Nephron (organoid): ENCODE data around the gene PLCB2.

Source experiments
- H3K27ac Mint-ChIP-seq, 3 experiments: 2 replicates each; pipeline ENCODE4 v1.8.0; 2020; ENCODE audit warnings: mixed read lengths in 3 of 3, mild to moderate bottlenecking in 2 of 3, moderate library complexity in 1 of 3
- H3K27me3 Mint-ChIP-seq: 2 replicates; pipeline ENCODE4 v1.8.0; 2021; ENCODE audit warnings: low read depth, mild to moderate bottlenecking, moderate library complexity, mixed read lengths
- H3K36me3 Mint-ChIP-seq: 2 replicates; pipeline ENCODE4 v1.8.0; 2020; ENCODE audit warnings: low read depth, mixed read lengths
- H3K4me1 Mint-ChIP-seq: 2 replicates; pipeline ENCODE4 v1.8.0; 2020; ENCODE audit warnings: mixed read lengths
- H3K4me3 Mint-ChIP-seq, 3 experiments: 2 replicates each; pipeline ENCODE4 v1.8.0; 2020; ENCODE audit warnings: mild to moderate bottlenecking in 3 of 3, mixed read lengths in 3 of 3, moderate library complexity in 2 of 3
- H3K9me3 Mint-ChIP-seq: 2 replicates; pipeline ENCODE4 v1.8.0; 2020; ENCODE audit warnings: mixed read lengths
- CTCF ChIP-seq, 3 experiments: fragments of 200-600 bp; sonication (generic); IDR thresholded peaks; one replicate each; pipeline ENCODE4 v1.5.0; 2021; ENCODE audit warnings: antibody characterized with exemption in 3 of 3; ENCODE audit not compliant: unreplicated experiment in 3 of 3

The PLCB2 gene

DNA sequence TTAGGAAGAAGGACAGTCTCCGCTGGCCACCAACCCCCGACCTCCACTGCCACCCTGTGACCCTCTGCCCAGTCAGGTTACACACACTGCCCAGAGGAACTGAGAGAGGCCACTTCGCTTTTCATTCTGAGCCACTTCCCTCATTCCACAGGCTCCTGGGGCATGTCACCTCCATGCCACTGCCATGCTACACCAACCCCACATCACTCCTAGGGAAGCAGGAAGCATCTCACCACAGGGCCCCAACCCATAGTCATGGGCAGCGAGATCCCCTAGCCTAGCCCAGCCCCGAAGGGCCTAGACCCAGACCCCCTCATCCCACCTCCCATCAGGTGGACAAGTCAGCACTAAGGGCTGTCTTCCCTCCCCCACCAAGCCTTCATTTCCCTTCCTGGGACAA, 1.4 kb downstream of the PLCB2 start:
- Mint-ChIP-seq H3K27ac (no peak overlapping the region), H3K27me3 (peaks cover 37% of the 10 kb centered on the region), H3K4me1 (peaks cover 25% of the 10 kb centered on the region), H3K9me3 (no peaks in the 10 kb centered on the region), H3K36me3 (no peaks in the 10 kb centered on the region), H3K4me3 (peak overlapping the region in 1 of 3 experiments; percentile 37)
- TF ChIP-seq CTCF (IDR thresholded peaks at IDR 0.05; ENCODE audit: unreplicated experiment in 3 of 3) = no peak

GRCh38 chr15:40305281-40305680, 2.5 kb downstream of the PLCB2 start:
- H3K27ac Mint-ChIP-seq = no peak overlapping the region
- H3K4me3 Mint-ChIP-seq = no peak overlapping the region
- TF ChIP-seq CTCF (IDR thresholded peaks at IDR 0.05; ENCODE audit: unreplicated experiment in 3 of 3) = no peak
- H3K36me3 Mint-ChIP-seq = no peaks in the 10 kb centered on the region
- peaks cover 25% of the 10 kb centered on the region for H3K4me1 Mint-ChIP-seq
- H3K9me3 Mint-ChIP-seq = no peaks in the 10 kb centered on the region
- peaks cover 29% of the 10 kb centered on the region for H3K27me3 Mint-ChIP-seq

GRCh38 chr15:40303576-40303975, 4.2 kb downstream of the PLCB2 start:
- peaks cover 20% of the 10 kb centered on the region for H3K27me3 Mint-ChIP-seq
- H3K4me1 Mint-ChIP-seq = peaks cover 12% of the 10 kb centered on the region
- TF ChIP-seq CTCF (IDR thresholded peaks at IDR 0.05; ENCODE audit: unreplicated experiment in 3 of 3) = no peak
- peaks cover 7% of the 10 kb centered on the region for H3K36me3 Mint-ChIP-seq
- no peak overlapping the region for H3K27ac Mint-ChIP-seq
- peaks cover 8% of the 10 kb centered on the region for H3K9me3 Mint-ChIP-seq
- H3K4me3 Mint-ChIP-seq = no peak overlapping the region

GRCh38 chr15:40302981-40303380, 4.8 kb downstream of the PLCB2 start:
- Mint-ChIP-seq H3K9me3 (peaks cover 8% of the 10 kb centered on the region), H3K36me3 (peaks cover 7% of the 10 kb centered on the region), H3K27ac (no peak overlapping the region), H3K27me3 (peaks cover 20% of the 10 kb centered on the region), H3K4me3 (no peak overlapping the region), H3K4me1 (peaks cover 12% of the 10 kb centered on the region)
- no peak for TF ChIP-seq CTCF (IDR thresholded peaks at IDR 0.05; ENCODE audit: unreplicated experiment in 3 of 3)

DNA sequence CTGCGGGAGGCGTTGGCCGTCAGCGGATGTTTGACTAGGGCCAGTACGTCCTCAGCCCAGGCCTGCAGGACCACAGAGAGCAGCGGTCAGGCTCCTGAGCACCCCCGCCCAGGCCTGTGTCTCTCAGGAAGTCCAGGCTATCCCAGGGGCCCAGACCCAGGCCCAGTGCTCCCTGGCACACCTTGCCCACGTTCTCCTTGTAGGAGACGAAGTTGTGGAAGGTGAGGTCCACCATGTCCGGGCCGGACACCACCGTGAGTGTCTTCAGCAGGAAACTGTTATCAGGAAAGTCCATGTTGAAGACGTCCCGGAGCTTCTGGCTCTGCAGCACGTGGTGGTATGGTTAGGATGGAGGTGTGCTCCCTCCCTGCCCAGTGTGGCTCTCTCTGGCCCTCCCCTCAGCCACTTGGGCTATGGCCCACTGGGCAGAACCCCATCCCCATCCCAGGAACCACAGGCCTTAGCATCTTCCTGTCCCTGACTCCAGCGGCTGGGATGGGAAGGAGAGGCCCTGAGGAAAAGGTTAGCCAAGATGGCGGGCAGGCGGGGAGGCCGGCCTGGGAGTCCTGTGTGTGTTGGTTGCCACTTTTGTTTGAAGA, 5.3 kb downstream of the PLCB2 start:
- Mint-ChIP-seq H3K9me3 (peaks cover 8% of the 10 kb centered on the region), H3K4me1 (peaks cover 10% of the 10 kb centered on the region), H3K27me3 (peaks cover 25% of the 10 kb centered on the region), H3K4me3 (no peak overlapping the region), H3K36me3 (peaks cover 7% of the 10 kb centered on the region), H3K27ac (no peak overlapping the region)
- no peak for TF ChIP-seq CTCF (IDR thresholded peaks at IDR 0.05; ENCODE audit: unreplicated experiment in 3 of 3)

DNA sequence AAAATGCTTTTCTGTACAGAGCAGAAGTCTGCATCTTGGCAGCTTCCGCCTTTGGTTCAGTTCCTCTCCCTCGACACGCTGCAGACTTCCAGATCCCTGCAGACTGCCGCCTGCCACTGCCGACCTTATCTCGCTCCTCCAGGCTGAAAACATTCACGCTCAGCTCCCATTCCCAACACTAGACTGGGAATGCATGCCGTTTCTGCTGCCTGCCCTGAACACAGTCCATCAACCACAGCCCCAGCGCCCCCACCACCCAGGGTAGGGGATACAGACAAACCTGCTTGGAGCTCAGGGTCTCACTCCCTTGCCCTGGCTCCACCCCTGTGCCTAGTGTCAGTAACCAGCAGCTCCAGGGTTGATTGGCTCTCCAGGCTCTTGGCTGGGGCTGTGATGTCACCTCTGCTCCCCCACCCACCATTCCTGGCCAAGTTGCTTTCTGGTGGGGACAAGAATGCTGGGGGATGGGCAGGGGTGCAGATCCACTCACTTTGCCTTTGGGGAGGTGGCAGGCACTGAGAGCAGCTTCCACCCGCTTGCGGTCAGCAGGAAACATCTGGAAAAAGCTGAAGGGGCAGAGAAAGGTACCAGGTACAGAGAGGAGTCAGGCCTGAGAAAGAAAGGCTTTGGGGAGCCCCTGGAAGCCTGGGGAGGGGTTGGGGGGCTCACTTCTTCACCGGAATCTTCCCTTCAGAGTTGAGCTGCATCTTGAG, 6.1 kb downstream of the PLCB2 start:
- Mint-ChIP-seq H3K27me3 (peaks cover 26% of the 10 kb centered on the region), H3K27ac (peak overlapping the region in 1 of 3 experiments; percentile 52), H3K9me3 (peaks cover 8% of the 10 kb centered on the region), H3K36me3 (peaks cover 7% of the 10 kb centered on the region), H3K4me1 (peaks cover 3% of the 10 kb centered on the region), H3K4me3 (no peak overlapping the region)
- TF ChIP-seq CTCF (IDR thresholded peaks at IDR 0.05; ENCODE audit: unreplicated experiment in 3 of 3) = no peak
